GM12878 (cell line): ENCODE measurements around the gene PIEZO2. TPM values are rescaled to one million over a fixed set of nuclear protein-coding genes. Genes with fewer than 3 reads are reported as not detected.

ENCODE experiments used
- ATAC-seq: fragments of 200-7000 bp; cut with Tn5 transposase; 3 replicates; pipeline ENCODE4 v1.9.1; 2020; ENCODE audit warnings: mild to moderate bottlenecking, moderate library complexity
- BruUV-seq: library from RNA; stranded (reverse); fragments of 400-500 nt; replicated peaks from 2 replicates; lab custom pipeline; 2021; lab: Mats Ljungman, UMichigan
- CTCF ChIA-PET: fragments of 300-600 bp; sonication (Branson Sonifier 250); formaldehyde crosslinking; extraction: SDS; loops from one replicate; lab custom pipeline; 2021; ENCODE audit warnings: inconsistent platforms; lab: Yijun Ruan, JAX
- POLR2A ChIA-PET: fragments of 350-600 bp; formaldehyde crosslinking; extraction: SDS; loops from one replicate; lab custom pipeline; 2021; ENCODE audit warnings: inconsistent platforms; lab: Charles Lee
- RAD21 ChIA-PET: fragments of 300-600 bp; sonication (Branson Sonifier 250); formaldehyde crosslinking; loops from one replicate; lab custom pipeline; 2023; ENCODE audit warnings: antibody characterized with exemption; ENCODE audit not compliant: unreplicated experiment; lab: Charles Lee
- SMC1A ChIA-PET: fragments of 300-600 bp; sonication (Branson Sonifier 250); formaldehyde crosslinking; loops from one replicate; lab custom pipeline; 2023; ENCODE audit not compliant: unreplicated experiment, uncharacterized antibody; lab: Charles Lee
- DNase-seq: peaks from one replicate; pipeline ENCODE4 v3.0.0-alpha.2; 2011; ENCODE audit warnings: low read depth, low spot score
- FAIRE-seq: peaks from 3 replicates; lab custom pipeline; 2011; peaks lifted over from hg19 to GRCh38; lab: Jason Lieb, UNC
- H2AFZ ChIP-seq: 2 replicates; pipeline ENCODE4 v1.6.0; 2011; ENCODE audit warnings: low read depth, low read length, control low read depth; ENCODE audit not compliant: control insufficient read depth
- H3K27ac ChIP-seq: 2 replicates; pipeline ENCODE4 v1.5.1; 2011; ENCODE audit warnings: control low read depth; ENCODE audit not compliant: control insufficient read depth, insufficient read depth
- H3K27me3 ChIP-seq, 2 experiments: replicated peaks in 1 of 2; 2 replicates each; pipeline versions ENCODE4 v1.6.0 to v1.6.1; 2011; ENCODE audit warnings: low read length in 1 of 2; ENCODE audit not compliant: control insufficient read depth in 2 of 2, insufficient read depth in 2 of 2
- H3K36me3 ChIP-seq, 2 experiments: 2 replicates each; pipeline ENCODE4 v1.5.1; 2011; ENCODE audit warnings: low read length in 1 of 2; ENCODE audit not compliant: control insufficient read depth in 2 of 2, insufficient read depth in 2 of 2
- H3K4me1 ChIP-seq: 2 replicates; pipeline ENCODE4 v1.6.1; 2011; ENCODE audit warnings: mild to moderate bottlenecking, low read length, moderate library complexity, mixed read lengths; ENCODE audit not compliant: control insufficient read depth, insufficient read depth
- H3K4me2 ChIP-seq: 2 replicates; pipeline ENCODE4 v1.6.0; 2011; ENCODE audit warnings: control low read depth; ENCODE audit not compliant: control insufficient read depth, insufficient read depth
- H3K4me3 ChIP-seq: fragments of 200-600 bp; sonication (generic); 2 replicates; pipeline ENCODE4 v1.5.1; 2016
- H3K79me2 ChIP-seq: 2 replicates; pipeline ENCODE4 v1.6.0; 2011; ENCODE audit warnings: low read length; ENCODE audit not compliant: control insufficient read depth, insufficient read depth
- H3K9ac ChIP-seq: 2 replicates; pipeline ENCODE4 v1.8.0; 2011; ENCODE audit warnings: low read length, control low read depth, mixed read lengths; ENCODE audit not compliant: control insufficient read depth, insufficient read depth
- H3K9me3 ChIP-seq: replicated peaks from 3 replicates; pipeline ENCODE4 v1.5.1; 2011; ENCODE audit warnings: mild to moderate bottlenecking, low read length; ENCODE audit not compliant: control insufficient read depth, insufficient read depth
- H4K20me1 ChIP-seq: 2 replicates; pipeline ENCODE4 v1.6.0; 2011; ENCODE audit not compliant: control insufficient read depth, insufficient read depth
- IKZF2 ChIP-seq, 2 experiments: fragments of 450-650 bp; IDR thresholded peaks; 2 replicates each; pipeline ENCODE4 v1.6.1; 2017; ENCODE audit warnings: mild to moderate bottlenecking in 2 of 2, moderate library complexity in 2 of 2
- POLR2A ChIP-seq: IDR thresholded peaks from 2 replicates; pipeline ENCODE4 v1.6.1; 2011; ENCODE audit warnings: low read depth, mild to moderate bottlenecking, low read length
- WGBS: methylation state at CpG from one replicate; pipeline ENCODE4 v1.1.6; 2016; ENCODE audit warnings: low lambda C conversion rate; ENCODE audit not compliant: insufficient replicate concordance, insufficient coverage; ENCODE audit errors: missing lambda C conversion rate; 5-methylcytosine and 5-hydroxymethylcytosine counted together
- in situ Hi-C: fragments of 300-500 bp; cut with MboI; formaldehyde crosslinking; loops from 9 replicates; pipeline ENCODE4 v1.14.3; 2018; ENCODE audit warnings: mixed read lengths
- intact Hi-C: fragments of 100-400 bp; cut with micrococcal nuclease; formaldehyde crosslinking; loops from one replicate; pipeline ENCODE4 v1.14.2; 2022; ENCODE audit not compliant: unreplicated experiment
- polyA plus RNA-seq, 11 experiments: library from polyadenylated mRNA; depleted of rRNA in 4 of 11; unstranded in 6 of 11; stranded (reverse) in 5 of 11; fragments of >200 nt; fragmentation: Nextera tagmentation in 4 of 11; fragmentation: Illumina TruSeq in 1 of 11; extraction: Ambion mirVana in 4 of 11; extraction: Trizol in 1 of 11; gene quantifications; 1 replicate in 1 of 11; 2 replicates in 10 of 11; pipeline versions ENCODE4 v1.2.1 to v1.2.3, GENCODE V29; 2011 to 2016; ENCODE audit warnings: inconsistent platforms in 2 of 11, missing spikeins in 2 of 11, low read depth in 1 of 11
- total RNA-seq, 4 experiments: library from RNA; depleted of rRNA in 3 of 4; stranded (reverse); fragments of >200 nt in 3 of 4; fragmentation: Illumina TruSeq in 1 of 4; extraction: Trizol in 1 of 4; gene quantifications; 2 replicates each; pipeline versions ENCODE4 v1.2.1 to v1.2.3, GENCODE V29; 2013 to 2021

Gene PIEZO2
- total and polyA plus RNA-seq, 10 of the 15 experiments (the other 5 are each of a cell fraction or from before 2014, with no cell fraction given), result 6.7 to 42.3 (median 27.4) TPM

GRCh38 chr18:11146238-11146946 lies 3.0 kb downstream of the PIEZO2 start:
- TF ChIP-seq POLR2A (peak; percentile 56; the same call in 1 of the 2 replicates), IKZF2 (IDR thresholded peaks at IDR 0.05) (no peak)
- Histone ChIP-seq H3K79me2 (peaks cover 85% of the 10 kb centered on the region), H3K9me3 (no peaks in the 10 kb centered on the region; the same call in 2 of the 3 replicates), H3K36me3 (peaks cover 0 to 3% of the 10 kb centered on the region in 2 experiments; a peak in 1 of 4 replicates), H3K9ac (peak overlapping the region; percentile 84), H3K27me3 (no peaks in the 10 kb centered on the region), H4K20me1 (no peaks in the 10 kb centered on the region; the same call in 1 of the 2 replicates), H3K4me3 (peak overlapping the region; percentile 95), H3K4me2 (peak overlapping the region; percentile 93), H3K27ac (peak overlapping the region; percentile 88), H3K4me1 (peaks cover 14% of the 10 kb centered on the region), H2AFZ (no peak overlapping the region)
- SMC1A ChIA-PET, result interaction anchor here (0.7 to 6.7 kb wide), 28 partner anchors 8 to 586 kb away, joined by 3 to 75 read pairs (median 5); no protein-coding TSS in a partner anchor
- BruUV-seq, result no TSS peak
- RAD21 ChIA-PET, result interaction anchor here (0.8 to 4.4 kb wide), 24 partner anchors 8 to 360 kb away, joined by 3 to 64 read pairs (median 4); no protein-coding TSS in a partner anchor
- POLR2A ChIA-PET, result interaction anchor here (0.8 to 2.3 kb wide), 12 partner anchors 7 to 268 kb away, joined by 3 to 9 read pairs (median 4); no protein-coding TSS in a partner anchor
- CTCF ChIA-PET, result interaction anchor here (0.7 to 4.0 kb wide), 13 partner anchors 8 to 586 kb away, joined by 3 to 36 read pairs (median 6); no protein-coding TSS in a partner anchor
- 53% methylated on average over 18 of the region's 18 CpGs for WGBS
- intact Hi-C loops (no loop called here), in situ Hi-C loops (loop anchor here (5.0 kb wide), 1 partner anchor 194 kb away; no protein-coding TSS in a partner anchor)
- DNase-seq (no peak), FAIRE-seq (no peak), ATAC-seq (0 out of 3 replicates have a peak, but pooled peaks have one; percentile 1)
